GM21619 (cell line): Measurements from ENCODE around the gene USP28.
"Not testable (repeated sequence)": the region's sequence is repeated elsewhere in the genome, so short reads cannot be mapped to it uniquely, and the experiment has no call there.

Experiments
- ATAC-seq: cut with Tn5 transposase; IDR thresholded peaks from one replicate; pipeline ENCODE4 v1.9.1; 2021; ENCODE audit not compliant: unreplicated experiment

The USP28 gene

GRCh38 chr11:113774174-113774503 lies 101.2 kb downstream of the USP28 start:
- ATAC-seq, result no peak

- peak; percentile 98 for ATAC-seq
Measured at GRCh38 chr11:113773416-113774173, 101.8 kb downstream of the USP28 start, which contains the start of gene ZW10. TSS of gene ZW10 (minus strand) at chr11:113773692. CDS start at chr11:113773666, 26 bp downstream.

GRCh38 chr11:113773092-113773415 lies 102.3 kb downstream of the USP28 start:
- no peak for ATAC-seq

GRCh38 chr11:113771964-113772363 lies 103.4 kb downstream of the USP28 start:
- ATAC-seq, result no peak

- ATAC-seq, result no peak
Measured at GRCh38 chr11:113764527-113765219, 110.7 kb downstream of the USP28 start.

- not testable (repeated sequence) for ATAC-seq
Measured at GRCh38 chr11:113763040-113763439, 112.3 kb downstream of the USP28 start.

- ATAC-seq, result no peak
Measured at GRCh38 chr11:113760241-113760640, 115.1 kb downstream of the USP28 start.

- no peak for ATAC-seq
Measured at GRCh38 chr11:113752932-113753331, 122.4 kb downstream of the USP28 start.
